GM19238 (cell line): ENCODE results near the gene GPR137.

ENCODE experiments used
- DNase-seq: peaks from one replicate; pipeline ENCODE4 v3.0.0; 2011; ENCODE audit warnings: low spot score; ENCODE audit not compliant: insufficient read length

GPR137 gene

DNA sequence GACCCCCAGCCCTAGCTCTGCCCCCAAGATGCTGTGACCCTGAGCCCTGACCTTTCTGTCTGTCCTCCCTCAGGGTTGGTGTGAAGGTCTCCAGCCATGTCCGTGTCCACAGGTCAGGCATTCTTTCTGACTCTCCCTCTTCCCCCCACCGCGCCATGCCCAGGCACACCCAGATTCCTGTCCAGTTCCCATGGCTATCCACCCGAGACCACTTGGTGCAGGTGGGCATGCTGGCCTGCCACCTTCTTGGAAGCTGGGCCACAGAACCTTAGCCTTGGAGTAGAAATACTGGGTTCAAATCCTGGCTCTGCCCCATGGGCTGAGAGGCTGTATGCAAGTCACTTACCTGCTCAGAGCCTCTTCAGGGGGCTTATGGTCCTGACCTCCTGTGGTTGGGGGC is 36.6 kb upstream of the GPR137 start:
- DNase-seq: no peak

DNA sequence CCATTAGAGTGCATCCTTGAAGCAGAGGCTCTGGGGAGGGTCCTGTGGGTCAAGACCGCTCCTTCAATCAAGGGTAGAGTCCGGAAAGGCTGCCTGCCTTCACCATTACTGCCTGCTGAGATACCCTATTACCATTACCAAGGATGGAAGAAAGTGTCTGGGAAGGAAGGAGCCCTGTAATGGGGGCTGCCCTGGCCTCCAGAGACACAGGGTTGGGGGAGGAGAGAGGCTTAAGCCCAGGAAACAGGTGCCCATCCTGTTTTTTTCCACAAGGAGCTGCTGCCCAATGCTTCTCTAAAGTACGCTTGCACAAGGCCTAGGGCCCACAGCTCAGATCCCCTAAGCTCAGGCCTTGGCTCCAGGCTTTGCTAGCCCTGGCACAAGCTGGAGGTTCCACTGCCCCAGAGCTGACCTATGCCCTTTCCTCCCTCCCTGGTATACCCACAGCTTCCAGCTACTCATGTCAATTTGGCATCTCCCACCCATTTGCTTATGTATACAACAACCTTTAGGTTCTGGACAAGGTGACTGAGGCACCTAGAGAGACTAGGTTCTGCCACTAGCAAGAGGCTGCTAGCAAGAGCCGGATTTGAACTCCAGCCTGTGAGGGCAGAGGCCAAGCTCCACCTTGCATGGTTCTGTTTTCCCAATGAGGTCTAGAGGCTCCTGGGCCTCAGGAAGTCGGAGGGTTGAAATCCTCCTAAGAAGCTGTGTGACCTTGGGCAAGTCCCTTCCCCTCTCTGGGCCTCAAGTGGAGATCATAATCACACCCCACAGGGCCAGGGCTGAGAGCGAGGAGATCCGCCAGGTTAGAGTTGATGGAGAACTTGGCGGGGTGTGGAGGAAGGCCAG is 35.9 kb upstream of the GPR137 start:
- DNase-seq: no peak

DNA sequence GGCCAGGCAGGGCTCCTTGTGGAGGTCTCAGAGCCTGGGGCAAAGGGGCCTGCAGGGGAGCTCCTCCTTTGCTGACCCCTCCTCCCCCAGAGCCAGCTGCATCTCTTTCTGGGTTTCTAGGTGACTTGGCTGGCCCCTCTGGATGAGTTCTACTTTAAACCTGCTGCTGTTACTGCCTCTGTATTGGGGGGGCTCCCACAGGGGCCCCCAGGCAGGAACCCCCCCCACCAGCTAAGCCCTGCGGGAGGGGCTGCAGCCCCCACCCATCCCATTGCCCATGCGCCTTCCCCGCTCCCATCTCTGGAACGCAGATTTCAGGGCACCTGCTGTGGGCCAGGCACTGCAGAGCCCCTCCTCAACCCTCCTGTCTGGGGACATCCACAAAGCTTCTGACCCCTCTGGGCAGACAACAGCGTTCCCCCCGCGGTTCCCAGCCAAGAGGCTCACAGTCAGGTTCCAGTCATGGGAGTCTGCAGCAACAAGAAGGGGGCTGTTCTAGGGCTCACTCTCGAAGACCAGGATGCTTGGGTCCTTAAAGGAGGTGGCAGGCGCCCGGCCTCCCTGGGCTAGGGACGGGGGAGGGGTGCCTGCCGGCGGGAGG is 35.1 kb upstream of the GPR137 start:
- DNase-seq: no peak

DNA sequence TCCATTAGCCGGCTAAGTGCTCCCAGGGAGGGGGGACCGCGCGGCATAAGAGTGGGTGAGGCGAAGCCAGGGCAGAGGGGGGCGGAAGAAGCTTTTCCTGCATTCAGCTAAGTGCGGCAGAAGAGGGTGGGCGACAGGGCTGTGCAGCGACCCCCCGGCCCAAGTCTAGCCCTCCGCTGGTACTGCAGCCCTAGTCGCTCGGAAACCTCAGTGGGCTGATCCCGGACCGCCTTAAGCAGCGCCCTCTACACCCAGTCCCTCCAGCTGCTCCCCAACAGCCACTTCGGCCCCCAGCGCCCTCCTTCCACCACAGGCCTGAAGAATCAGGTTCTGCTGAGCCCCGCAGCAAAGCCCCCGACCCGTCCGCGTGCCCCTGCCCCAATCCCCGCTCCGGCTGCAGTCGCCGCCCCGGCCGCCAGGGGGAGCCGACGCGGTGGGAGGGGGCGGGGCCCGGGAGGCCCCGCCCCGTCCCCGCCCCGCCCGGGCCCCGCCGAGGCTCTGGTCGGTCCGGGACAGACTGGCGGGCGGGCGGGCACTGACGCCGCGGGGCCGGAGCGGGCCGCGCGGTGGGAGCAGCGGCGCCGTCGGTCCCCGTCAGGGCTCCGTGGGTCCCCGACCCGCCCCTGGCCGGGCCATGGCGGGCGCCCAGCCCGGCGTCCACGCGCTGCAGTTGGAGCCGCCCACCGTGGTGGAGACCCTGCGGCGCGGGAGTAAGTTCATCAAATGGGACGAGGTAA is 34.5 kb upstream of the GPR137 start, which contains the start of gene PLCB3:
TSS of gene PLCB3 (plus strand) at position 515 of the 737 bp plus-strand sequence. CDS start at position 635, 120 bp downstream.
- DNase-seq: peak; percentile 92

DNA sequence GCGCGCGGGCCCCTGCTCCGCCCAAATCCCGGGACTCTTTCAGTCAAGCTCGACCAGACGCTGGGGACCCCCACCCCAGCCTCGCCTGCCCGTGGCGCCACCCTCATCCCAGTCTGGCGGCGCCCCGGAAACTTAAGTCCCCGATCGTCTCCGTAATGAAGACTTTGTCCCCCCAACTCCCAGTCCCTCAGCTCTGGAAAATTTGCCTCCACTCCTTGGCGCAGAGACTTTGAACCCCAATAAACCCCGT is 34.0 kb upstream of the GPR137 start:
- DNase-seq: no peak

DNA sequence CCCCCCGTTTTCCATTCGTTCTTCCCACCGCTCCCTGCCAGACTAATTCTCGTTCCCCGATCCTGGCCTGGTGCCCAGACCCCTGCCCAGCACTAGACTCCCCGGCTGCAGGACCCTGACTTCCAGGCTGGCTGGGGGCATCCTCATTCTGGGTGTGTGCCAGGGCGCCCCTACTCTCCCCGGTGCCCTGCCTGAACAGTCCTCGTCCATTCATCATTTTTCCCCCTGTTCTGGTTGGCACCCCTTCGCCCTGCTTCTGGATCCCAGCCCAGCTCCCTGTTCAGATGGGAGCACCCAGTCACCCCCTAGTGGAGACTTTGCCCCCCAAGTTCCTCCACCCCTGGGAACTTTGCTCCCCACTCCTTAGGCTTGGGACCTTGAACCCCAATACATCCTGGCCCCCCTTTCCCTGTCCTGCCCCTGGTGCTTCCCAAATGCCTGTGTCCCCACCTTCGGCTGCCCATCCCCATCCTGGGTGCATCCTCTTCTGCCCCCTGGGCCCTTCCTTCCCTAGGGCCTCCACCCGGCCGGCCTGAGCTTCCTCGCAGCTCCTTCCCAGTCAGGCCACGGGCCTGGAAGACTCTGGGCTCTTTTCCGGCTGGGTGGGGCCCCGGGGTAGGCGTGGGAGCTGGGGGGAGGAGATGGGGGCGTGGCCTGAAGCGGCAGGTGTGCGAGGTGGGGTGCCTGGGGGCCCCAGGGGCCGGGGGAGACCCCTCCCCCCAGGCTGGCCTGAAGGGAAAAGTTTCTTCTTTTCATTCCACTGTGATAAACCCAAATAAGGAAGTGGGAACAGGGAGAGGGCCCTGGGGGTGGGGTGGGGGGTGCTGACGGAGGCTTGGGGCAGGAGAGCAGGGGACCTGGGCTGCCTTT is 33.4 kb upstream of the GPR137 start:
- DNase-seq: peak; percentile 64

DNA sequence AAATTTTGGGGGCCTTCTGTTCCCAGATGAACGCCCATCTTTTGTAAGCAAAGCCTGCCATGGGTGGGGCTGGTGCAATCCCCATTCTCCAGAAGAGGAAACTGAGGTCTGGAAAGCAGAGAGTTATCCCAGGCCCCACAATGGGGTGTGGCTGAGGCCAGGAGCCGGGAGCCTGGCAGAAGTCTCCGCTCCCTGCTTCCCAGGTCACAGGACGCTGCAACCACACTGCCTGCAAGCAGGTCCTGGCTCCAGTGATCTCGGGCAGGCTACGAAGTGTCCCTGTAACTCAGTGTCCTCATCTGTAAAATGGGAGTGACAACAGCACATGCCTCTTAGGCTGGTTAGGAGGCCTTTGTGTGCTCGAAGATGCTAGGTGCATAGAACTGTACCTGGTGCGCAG is 32.6 kb upstream of the GPR137 start:
- DNase-seq: no peak

DNA sequence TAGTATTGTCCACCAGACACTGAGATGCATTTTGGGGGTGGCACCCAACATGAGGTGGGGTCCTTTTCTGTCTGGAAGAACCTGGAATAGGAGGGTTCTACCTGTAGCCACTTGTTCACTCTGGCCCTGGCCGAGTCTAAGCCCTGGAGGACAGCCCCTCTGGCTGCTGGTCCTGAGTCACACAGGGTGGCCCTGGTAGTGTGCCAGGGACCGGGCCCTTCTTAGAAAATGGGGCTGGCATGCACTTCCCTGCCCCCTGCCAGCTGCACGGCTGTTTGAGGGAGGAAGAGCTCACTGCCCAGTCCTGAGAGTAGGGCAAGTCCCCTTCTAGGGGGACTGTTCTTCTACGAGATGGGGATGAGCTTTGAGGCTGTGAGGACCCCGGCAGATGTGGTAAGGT is 32.2 kb upstream of the GPR137 start:
- no peak for DNase-seq

DNA sequence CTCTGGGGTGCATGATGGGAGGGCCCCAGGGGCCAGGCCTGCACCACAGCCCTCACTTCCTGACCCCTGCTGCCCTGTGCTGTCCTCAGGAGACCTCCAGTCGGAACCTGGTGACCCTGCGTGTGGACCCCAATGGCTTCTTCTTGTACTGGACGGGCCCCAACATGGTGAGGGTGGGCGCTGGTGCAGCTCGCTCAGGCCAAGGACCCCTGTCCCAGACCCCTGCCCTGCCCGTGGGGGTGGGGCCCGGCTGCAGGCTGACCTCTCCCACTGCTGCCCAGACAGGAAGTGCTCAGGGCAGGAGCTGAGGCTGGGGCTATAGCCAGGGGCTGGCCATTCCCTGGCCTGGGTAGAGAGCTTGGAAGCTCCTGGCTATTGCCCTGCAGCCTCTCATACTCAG is 31.3 kb upstream of the GPR137 start:
- DNase-seq: no peak

DNA sequence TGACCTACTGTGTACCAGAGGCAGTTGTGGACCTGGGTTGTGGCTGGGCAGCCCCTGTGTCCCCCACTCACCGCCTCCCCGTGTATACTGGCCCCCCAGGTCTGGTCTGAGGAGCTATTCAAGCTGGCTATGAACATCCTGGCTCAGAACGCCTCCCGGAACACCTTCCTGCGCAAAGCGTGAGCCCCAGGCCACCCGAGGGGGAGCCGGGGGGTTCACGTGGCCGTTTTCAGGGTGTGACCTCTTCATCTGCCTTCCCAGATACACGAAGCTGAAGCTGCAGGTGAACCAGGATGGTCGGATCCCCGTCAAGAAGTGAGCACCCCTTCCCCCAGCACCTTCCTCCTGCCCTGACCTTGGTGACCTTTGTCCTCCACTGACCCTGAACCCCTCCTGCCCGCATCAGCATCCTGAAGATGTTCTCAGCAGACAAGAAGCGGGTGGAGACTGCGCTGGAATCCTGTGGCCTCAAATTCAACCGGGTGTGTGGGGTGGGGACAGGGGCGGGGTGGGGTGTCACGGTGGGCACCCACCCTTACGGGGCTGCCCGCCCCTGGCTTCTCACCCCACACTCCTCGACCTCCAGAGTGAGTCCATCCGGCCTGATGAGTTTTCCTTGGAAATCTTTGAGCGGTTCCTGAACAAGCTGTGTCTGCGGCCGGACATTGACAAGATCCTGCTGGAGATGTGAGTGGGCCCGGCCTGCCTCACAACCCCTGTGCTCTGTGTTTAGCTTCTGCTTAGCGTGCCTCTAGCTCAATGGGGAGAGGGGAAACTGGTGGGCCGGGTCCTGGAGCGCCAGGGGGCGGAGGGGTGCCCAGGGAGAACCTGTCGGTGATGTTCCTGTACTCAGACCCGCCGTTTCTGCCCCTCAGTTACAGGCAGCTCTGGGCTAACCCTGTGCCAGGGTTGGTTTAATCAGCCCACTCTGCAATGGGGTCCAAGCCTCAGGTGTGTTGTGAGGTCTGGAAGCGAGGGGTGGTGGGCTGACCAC is 30.2 kb upstream of the GPR137 start:
- no peak for DNase-seq

DNA sequence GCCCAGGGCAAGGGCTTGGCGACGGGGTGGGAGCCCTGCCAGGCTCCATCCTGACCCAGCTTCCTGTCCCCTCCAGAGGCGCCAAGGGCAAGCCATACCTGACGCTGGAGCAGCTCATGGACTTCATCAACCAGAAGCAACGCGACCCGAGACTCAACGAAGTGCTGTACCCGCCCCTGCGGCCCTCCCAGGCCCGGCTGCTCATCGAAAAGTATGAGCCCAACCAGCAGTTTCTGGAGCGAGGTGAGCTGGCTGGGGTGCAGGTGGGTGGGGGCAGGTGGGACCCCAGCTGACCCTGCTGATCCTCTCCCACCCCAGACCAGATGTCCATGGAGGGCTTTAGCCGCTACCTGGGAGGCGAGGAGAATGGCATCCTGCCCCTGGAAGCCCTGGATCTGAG is 29.3 kb upstream of the GPR137 start:
- no peak for DNase-seq

DNA sequence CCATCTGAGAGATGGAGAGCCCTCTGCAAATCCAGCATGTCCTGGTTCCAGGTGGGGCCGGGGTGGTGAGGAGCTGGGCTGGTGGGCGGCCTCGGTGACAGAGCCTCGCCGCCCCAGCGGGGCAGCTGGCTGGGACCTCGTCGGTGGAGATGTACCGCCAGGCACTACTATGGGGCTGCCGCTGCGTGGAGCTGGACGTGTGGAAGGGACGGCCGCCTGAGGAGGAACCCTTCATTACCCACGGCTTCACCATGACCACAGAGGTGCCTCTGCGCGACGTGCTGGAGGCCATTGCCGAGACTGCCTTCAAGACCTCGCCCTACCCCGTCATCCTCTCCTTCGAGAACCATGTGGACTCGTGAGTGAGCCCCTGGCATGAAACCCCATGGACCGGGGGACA is 27.3 kb upstream of the GPR137 start:
- DNase-seq: no peak

DNA sequence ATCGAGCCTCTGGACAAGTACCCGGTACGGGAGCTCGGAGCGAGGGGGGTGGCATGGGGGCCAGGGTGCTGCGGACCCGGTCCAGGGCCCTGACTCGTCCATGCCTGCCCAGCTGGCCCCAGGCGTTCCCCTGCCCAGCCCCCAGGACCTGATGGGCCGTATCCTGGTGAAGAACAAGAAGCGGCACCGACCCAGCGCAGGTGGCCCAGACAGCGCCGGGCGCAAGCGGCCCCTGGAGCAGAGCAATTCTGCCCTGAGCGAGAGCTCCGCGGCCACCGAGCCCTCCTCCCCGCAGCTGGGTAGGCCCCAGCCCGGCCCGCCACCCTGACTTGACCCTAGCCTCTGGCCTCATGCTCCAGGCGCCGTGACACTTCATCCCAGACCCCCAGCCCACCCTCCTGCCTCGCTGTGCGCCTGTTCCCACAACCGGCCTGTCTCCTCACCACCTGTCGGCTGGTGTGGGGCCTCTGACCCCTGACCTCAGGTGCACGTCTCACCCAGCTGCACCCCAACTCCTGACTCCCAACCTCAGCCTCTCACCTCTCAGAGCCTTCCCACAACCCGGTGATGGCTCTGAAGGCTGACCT is 26.6 kb upstream of the GPR137 start:
- DNase-seq: no peak

DNA sequence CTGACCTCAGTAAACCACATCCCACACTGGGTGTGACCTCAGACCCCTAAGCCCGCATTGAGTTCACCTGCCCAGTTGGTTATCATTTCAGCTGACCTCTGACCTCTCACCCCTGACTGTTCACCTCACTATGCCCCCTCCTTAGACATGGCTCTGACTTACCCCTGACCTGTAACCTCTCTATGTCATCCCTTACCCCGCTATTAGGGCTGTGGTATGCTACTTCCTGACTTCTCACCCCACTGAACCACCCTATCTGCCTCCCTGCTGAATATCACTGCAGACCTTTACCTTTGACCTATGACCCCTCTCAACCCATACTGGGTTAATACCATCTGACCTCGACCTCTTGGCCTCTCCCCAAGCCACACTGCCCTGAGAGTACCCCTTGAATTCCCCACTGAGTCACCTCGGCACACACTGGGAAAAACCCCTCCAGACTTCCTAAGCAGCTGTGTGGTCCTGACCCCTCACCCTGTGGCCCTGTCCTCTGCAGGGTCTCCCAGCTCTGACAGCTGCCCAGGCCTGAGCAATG is 26.0 kb upstream of the GPR137 start:
- DNase-seq: no peak

DNA sequence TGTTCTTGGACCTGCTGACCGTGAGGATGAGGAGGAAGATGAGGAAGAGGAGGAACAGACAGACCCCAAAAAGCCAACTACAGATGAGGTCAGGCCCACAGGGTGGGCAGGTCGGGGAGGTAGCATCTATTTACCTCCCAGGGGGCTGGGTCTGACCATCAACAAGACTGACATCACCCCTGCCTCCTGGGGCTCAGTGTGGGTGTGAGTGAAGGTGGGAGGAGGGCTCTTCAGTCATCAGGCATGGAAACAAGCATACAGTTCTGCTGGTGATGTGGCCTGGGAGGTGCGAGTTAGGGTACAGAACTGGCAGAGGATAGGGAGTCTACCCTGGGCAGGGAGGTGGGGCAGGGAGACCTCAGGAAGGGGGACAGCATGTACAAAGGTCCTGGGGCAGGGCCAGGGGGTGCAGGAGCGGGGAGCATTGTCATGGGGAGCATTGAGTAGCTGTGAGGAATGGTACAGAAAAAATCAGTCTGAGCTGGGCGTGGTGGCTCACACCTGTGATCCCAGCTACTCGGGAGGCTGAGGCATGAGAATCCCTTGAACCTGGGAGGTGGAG is 25.4 kb upstream of the GPR137 start:
- DNase-seq: no peak

DNA sequence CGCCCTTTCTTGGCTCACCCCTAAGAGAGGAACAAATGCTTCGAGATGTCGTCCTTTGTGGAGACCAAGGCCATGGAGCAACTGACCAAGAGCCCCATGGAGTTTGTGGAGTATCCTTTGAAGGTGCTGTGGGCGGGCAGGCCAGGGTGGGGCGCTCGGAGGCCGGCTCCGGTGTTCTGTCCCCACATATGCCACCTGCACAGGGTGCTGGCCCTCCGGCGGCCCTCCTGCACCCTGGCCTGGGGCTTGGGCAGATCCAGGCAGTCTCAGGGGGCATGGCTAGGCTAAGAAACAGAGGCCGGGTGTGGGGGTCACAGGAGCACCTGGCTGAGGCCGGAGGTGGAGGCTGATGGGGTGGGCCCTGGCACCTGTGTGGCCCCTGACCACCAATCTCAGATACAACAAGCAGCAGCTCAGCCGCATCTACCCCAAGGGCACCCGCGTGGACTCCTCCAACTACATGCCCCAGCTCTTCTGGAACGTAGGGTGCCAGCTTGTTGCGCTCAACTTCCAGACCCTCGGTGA is 24.0 kb upstream of the GPR137 start:
- DNase-seq: no peak

DNA sequence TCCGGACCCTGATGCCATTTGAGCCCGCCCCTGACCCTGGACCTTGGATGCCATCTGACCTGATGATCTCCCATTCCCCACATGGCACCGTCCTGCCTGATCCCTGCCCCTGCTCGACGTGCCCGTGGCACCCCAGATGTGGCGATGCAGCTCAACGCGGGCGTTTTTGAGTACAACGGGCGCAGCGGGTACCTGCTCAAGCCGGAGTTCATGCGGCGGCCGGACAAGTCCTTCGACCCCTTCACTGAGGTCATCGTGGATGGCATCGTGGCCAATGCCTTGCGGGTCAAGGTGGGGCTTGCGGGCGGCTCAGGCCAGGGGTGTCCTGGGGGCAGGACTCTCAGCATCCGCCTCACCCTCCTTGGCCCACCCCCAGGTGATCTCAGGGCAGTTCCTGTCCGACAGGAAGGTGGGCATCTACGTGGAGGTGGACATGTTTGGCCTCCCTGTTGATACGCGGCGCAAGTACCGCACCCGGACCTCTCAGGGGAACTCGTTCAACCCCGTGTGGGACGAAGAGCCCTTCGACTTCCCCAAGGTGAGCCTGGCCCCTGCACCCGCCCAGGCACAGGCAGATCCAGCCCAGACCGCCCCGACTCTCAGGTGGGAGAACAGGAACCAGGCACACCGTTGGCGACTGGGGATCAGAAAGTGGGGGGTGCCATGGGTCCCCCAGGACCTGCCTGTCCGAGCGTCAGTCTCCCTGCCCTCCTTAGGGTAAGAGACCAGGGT is 23.2 kb upstream of the GPR137 start:
- DNase-seq: no peak
